Thymus (tissue), 11 donors: ENCODE data around the gene VDR. TPM values are rescaled to one million over a fixed set of nuclear protein-coding genes. Genes with fewer than 3 reads are reported as not detected.
A peak's percentile ranks its signal among the peaks of the same experiment; 100 is the strongest.

ENCODE experiments used
- DNase-seq, 9 donors: peaks; one replicate each; pipeline ENCODE4 v3.0.0-alpha.2; 2013; ENCODE audit warnings: low spot score in 9 of 9, low read depth in 6 of 9, missing footprints in 1 of 9
- H3K27ac ChIP-seq, 2 donors: one replicate each; pipeline ENCODE4 v1.5.1; 2013; ENCODE audit warnings: control low read depth in 1 of 2, low read depth in 1 of 2, low read length in 1 of 2, mild to moderate bottlenecking in 1 of 2, moderate library complexity in 1 of 2
- H3K27me3 ChIP-seq, 2 donors: one replicate each; pipeline ENCODE4 v1.5.1; 2013; ENCODE audit warnings: low read length in 1 of 2; ENCODE audit not compliant: control insufficient read depth in 2 of 2, insufficient read depth in 1 of 2
- H3K36me3 ChIP-seq, 2 donors: one replicate each; pipeline ENCODE4 v1.5.1; 2013; ENCODE audit warnings: low read length in 1 of 2, mild to moderate bottlenecking in 1 of 2, moderate library complexity in 1 of 2; ENCODE audit not compliant: control insufficient read depth in 2 of 2, insufficient read depth in 2 of 2
- H3K4me1 ChIP-seq, 2 donors: one replicate each; pipeline ENCODE4 v1.5.1; 2013; ENCODE audit warnings: low read length in 2 of 2; ENCODE audit not compliant: control insufficient read depth in 2 of 2, insufficient read depth in 2 of 2
- H3K4me3 ChIP-seq, 2 donors: one replicate each; pipeline ENCODE4 v1.5.1; 2013; ENCODE audit warnings: low read length in 2 of 2, control low read depth in 1 of 2, mild to moderate bottlenecking in 1 of 2
- H3K9me3 ChIP-seq, 2 donors: one replicate each; pipeline ENCODE4 v1.5.1; 2013; ENCODE audit warnings: low read length in 1 of 2, mild to moderate bottlenecking in 1 of 2; ENCODE audit not compliant: control insufficient read depth in 2 of 2, insufficient read depth in 1 of 2
- WGBS: extraction: QIAGEN DNeasy Blood & Tissue Kit; methylation state at CpG from one replicate; pipeline ENCODE4 v1.1.7; 2013; 5-methylcytosine and 5-hydroxymethylcytosine counted together
- polyA plus RNA-seq: library from polyadenylated mRNA; stranded (reverse); fragments of 200-250 nt; gene quantifications from one replicate; pipeline ENCODE4 v1.2.3, GENCODE V29; 2013
- total RNA-seq: library from RNA; stranded (reverse); fragments of 120-200 nt; gene quantifications from one replicate; pipeline ENCODE4 v1.2.4, GENCODE V29; 2013
- donor health status: healthy.

VDR gene
- total and polyA plus RNA-seq, 2 donors = 1.5 to 3.8 TPM

GRCh38 chr12:47805417-47805816 lies 99.4 kb downstream of the VDR start:
- no peak for DNase-seq
- Histone ChIP-seq H3K4me1 (peaks cover 86 to 100% of the 10 kb centered on the region in 2 donors), H3K27ac (peak overlapping the region; percentile 22 to 69), H3K36me3 (peaks cover 60 to 80% of the 10 kb centered on the region in 2 donors), H3K9me3 (no peaks in the 10 kb centered on the region), H3K4me3 (no peak overlapping the region), H3K27me3 (no peaks in the 10 kb centered on the region)
- WGBS = 51% methylated on average over 2 of the region's 2 CpGs

DNA sequence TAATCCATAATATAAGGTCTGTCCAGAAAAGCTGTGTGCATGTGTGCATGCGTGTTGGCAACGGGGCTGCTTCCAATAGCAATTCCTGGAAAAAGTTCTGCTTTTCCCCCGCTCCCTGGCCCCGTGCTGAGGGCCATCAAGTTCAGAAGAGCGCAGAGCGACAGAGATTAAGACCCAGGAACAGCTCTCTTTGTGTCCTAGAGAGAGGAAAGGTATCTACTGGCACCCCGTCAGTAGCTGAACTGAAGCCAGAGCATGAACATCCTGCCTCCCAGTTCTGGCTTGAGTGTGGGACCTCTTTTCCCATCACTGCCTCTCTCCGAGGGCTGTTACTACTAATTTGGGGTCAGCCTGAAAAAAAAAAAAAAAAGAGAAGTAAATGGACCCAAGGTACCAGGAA lies 100.6 kb downstream of the VDR start:
- Histone ChIP-seq H3K36me3 (peaks cover 71 to 87% of the 10 kb centered on the region in 2 donors), H3K9me3 (no peaks in the 10 kb centered on the region), H3K27me3 (no peaks in the 10 kb centered on the region), H3K27ac (peak overlapping the region; percentile 4 to 37), H3K4me3 (no peak overlapping the region), H3K4me1 (peaks cover 89 to 100% of the 10 kb centered on the region in 2 donors)
- no peak for DNase-seq
- 95% methylated on average over 8 of the region's 8 CpGs for WGBS

DNA sequence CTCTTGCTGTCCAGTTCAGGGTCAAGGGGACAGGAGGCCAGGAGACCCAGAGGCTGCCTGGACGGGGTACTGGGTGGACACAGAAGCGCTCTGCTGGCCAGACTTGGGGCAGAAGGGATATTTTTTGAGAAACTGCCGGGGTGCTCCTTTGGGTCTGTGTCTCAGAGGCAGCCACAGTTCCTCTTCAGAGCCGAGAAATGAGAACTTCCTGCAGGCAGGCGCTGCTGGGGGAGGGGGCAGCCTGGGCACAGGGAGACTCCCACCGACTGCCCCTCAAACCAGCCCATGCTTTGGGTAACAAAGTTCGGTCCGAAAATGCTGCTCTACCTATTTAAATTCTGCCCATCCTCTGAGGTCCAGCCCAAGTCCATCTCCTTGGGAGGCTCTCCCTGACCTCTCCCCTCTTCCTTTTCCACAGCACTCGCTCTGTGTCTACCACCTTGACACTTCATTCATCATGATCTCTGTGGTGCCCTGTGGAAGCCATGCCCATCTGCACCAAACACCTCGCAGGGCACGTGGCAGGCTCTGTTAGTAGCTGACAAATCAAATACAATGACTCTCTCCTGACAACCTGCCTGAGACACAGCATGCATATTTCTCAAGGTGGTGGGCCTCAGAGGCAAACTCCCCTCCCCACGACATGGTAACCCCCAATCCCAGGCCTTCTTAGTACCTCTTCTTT lies 101.5 kb downstream of the VDR start:
- 41% methylated on average over 12 of the region's 12 CpGs for WGBS
- no peak for DNase-seq
- no peak overlapping the region for H3K4me3 ChIP-seq

GRCh38 chr12:47802312-47802711 lies 102.5 kb downstream of the VDR start:
- Histone ChIP-seq H3K4me1 (peaks cover 85 to 100% of the 10 kb centered on the region in 2 donors), H3K9me3 (no peaks in the 10 kb centered on the region), H3K4me3 (no peak overlapping the region), H3K27ac (peak overlapping the region; percentile 47 to 68), H3K27me3 (no peaks in the 10 kb centered on the region), H3K36me3 (peaks cover 84 to 95% of the 10 kb centered on the region in 2 donors)
- peak in 1 of 9 donors; percentile 54 for DNase-seq
- 33% methylated on average over 5 of the region's 5 CpGs for WGBS

More for the DNA sequence above, 101.5 kb downstream of the VDR start:
- Histone ChIP-seq H3K27me3 (no peaks in the 10 kb centered on the region), H3K4me1 (peaks cover 89 to 100% of the 10 kb centered on the region in 2 donors), H3K9me3 (no peaks in the 10 kb centered on the region), H3K36me3 (peaks cover 78 to 92% of the 10 kb centered on the region in 2 donors), H3K27ac (peak overlapping the region; percentile 68 to 72)

DNA sequence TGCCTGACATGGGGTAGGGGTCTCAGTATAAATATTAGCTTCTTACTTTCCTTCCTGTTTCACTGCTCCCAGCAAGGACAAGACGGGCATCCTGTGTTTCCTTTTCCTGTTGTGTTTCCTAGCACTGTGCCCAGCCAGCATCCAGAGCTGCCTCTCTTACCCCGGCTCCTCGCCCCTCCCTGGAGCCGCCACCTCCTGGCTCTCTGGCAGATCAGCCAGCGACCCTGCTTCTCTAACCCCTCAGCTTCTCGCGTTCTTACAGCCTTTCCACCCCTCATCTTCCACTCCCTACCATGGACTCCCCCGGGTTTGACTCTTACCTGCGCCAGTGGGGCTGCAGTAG lies 102.9 kb downstream of the VDR start:
- Histone ChIP-seq H3K4me3 (no peak overlapping the region), H3K9me3 (no peaks in the 10 kb centered on the region), H3K27me3 (no peaks in the 10 kb centered on the region), H3K36me3 (peaks cover 88 to 97% of the 10 kb centered on the region in 2 donors), H3K27ac (peak overlapping the region; percentile 45 to 46), H3K4me1 (peaks cover 81 to 96% of the 10 kb centered on the region in 2 donors)
- no peak for DNase-seq
- 75% methylated on average over 9 of the region's 9 CpGs for WGBS

- Histone ChIP-seq H3K36me3 (peaks cover 94 to 99% of the 10 kb centered on the region in 2 donors), H3K27me3 (no peaks in the 10 kb centered on the region), H3K9me3 (no peaks in the 10 kb centered on the region), H3K27ac (peak overlapping the region; percentile 2 to 55), H3K4me1 (peaks cover 79 to 91% of the 10 kb centered on the region in 2 donors), H3K4me3 (no peak overlapping the region)
- DNase-seq = no peak
- WGBS = 81% methylated on average over 7 of the region's 7 CpGs
Measured at GRCh38 chr12:47801170-47801903, 103.5 kb downstream of the VDR start.

DNA sequence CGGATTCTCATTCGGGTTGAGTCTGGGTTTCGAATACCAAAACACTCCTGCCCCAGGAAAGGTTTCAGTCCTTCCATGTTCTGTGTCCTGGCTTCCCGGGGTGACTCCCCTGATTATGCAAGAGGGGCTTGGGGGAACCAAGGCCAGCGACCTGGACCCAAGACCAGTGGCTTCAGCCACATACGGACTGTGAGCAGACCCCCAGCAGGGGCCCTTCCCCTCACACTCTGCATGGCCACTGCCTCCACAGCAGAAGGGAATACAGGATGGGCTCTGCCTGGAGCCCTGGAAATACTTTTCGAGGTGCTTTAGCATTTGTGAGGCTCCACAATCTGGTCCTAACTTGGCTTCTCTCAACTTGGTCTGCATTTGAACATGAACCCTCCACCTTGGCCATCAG lies 104.2 kb downstream of the VDR start:
- DNase-seq = no peak
- Histone ChIP-seq H3K4me3 (no peak overlapping the region), H3K36me3 (peaks cover 96 to 99% of the 10 kb centered on the region in 2 donors), H3K4me1 (peaks cover 72 to 84% of the 10 kb centered on the region in 2 donors), H3K27me3 (no peaks in the 10 kb centered on the region), H3K27ac (peak overlapping the region in 1 of 2 donors; percentile 31), H3K9me3 (no peaks in the 10 kb centered on the region)
- 97% methylated on average over 7 of the region's 7 CpGs for WGBS

DNA sequence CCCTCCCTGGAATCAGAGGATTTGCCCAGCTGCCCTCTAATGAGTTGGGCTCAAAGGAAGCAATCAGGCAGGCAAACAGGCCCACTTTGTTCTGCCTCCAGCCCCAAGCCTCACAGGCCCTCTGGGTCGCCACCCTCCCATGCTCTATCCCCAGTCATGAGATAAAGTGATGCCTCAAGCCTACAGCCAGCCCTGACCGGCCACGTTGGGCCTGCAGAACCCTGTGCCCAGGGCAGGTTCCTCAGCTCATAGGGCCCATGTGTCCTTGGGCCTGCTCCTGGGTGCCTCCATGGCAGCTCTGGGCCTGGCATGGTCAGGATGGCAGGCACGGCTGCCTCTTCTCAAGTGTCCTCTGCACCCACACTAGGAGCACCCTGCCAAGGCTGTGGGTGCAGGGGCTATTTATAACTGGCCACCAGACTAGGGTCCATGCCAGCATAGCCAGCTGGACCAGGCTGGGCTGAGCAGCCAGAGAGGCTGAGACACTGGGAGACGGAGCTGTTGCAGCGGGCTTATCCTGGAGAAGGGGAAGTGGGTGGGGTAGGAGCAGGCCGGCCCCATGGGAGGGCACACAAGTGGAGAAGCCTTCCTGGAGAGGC lies 105.3 kb downstream of the VDR start:
- Histone ChIP-seq H3K9me3 (no peaks in the 10 kb centered on the region), H3K4me3 (no peak overlapping the region), H3K27ac (peak overlapping the region; percentile 25 to 79), H3K27me3 (no peaks in the 10 kb centered on the region), H3K4me1 (peaks cover 64 to 72% of the 10 kb centered on the region in 2 donors), H3K36me3 (peaks cover 96 to 99% of the 10 kb centered on the region in 2 donors)
- WGBS = 95% methylated on average over 7 of the region's 7 CpGs
- DNase-seq = no peak
